Heart right ventricle (tissue), 16 donors: Measurements from ENCODE around the gene RTTN. TPM values are rescaled to one million over a fixed set of nuclear protein-coding genes. Genes with fewer than 3 reads are reported as not detected.

Source experiments
- ATAC-seq, 8 donors: fragments of 200-7000 bp; cut with Tn5 transposase; one replicate each; pipeline ENCODE4 v1.9.1; 2020; ENCODE audit warnings: mild to moderate bottlenecking in 8 of 8, moderate library complexity in 8 of 8, moderate number of reproducible peaks in 1 of 8
- DNase-seq, 2 donors: peaks; one replicate each; pipeline ENCODE4 v3.0.0-alpha.2; 2020
- H3K27ac ChIP-seq, 10 donors: fragments of 200-600 bp; sonication (generic) in 2 of 10; one replicate each; pipeline versions ENCODE4 v1.5.0 to v1.8.0; 2020 to 2022; ENCODE audit warnings: mild to moderate bottlenecking in 3 of 10
- H3K27me3 ChIP-seq, 7 donors: fragments of 200-600 bp; one replicate each; pipeline ENCODE4 v1.8.0; 2021 to 2022; ENCODE audit warnings: mild to moderate bottlenecking in 2 of 7
- H3K36me3 ChIP-seq, 9 donors: fragments of 200-600 bp; sonication (generic) in 1 of 9; one replicate each; pipeline versions ENCODE4 v1.5.0 to v1.8.0; 2020 to 2022; ENCODE audit warnings: mild to moderate bottlenecking in 2 of 9
- H3K4me1 ChIP-seq, 9 donors: fragments of 200-600 bp; sonication (generic) in 1 of 9; one replicate each; pipeline versions ENCODE4 v1.5.0 to v1.8.0; 2020 to 2022; ENCODE audit warnings: mild to moderate bottlenecking in 4 of 9
- H3K4me3 ChIP-seq, 10 donors: fragments of 200-600 bp; sonication (generic) in 2 of 10; one replicate each; pipeline versions ENCODE4 v1.5.0 to v1.8.0; 2020 to 2022; ENCODE audit warnings: mild to moderate bottlenecking in 7 of 10, moderate library complexity in 2 of 10
- H3K9me3 ChIP-seq, 11 donors: fragments of 200-600 bp in 10 of 11; sonication (generic) in 2 of 11; one replicate each; pipeline versions ENCODE4 v1.5.0 to v1.8.0; 2013 to 2022; ENCODE audit warnings: mild to moderate bottlenecking in 2 of 11, control low read depth in 1 of 11, moderate library complexity in 1 of 11
- CTCF ChIP-seq, 9 donors: fragments of 200-600 bp; sonication (generic) in 2 of 9; IDR thresholded peaks; one replicate each; pipeline versions ENCODE4 v1.5.0 to v1.8.0; 2021 to 2022; ENCODE audit warnings: antibody characterized with exemption in 9 of 9, mild to moderate bottlenecking in 5 of 9, moderate library complexity in 1 of 9
- WGBS, 2 donors: extraction: QIAGEN DNeasy Blood & Tissue Kit; methylation state at CpG; one replicate each; pipeline ENCODE4 v1.1.7; 2013; ENCODE audit warnings: inconsistent platforms in 1 of 2; 5-methylcytosine and 5-hydroxymethylcytosine counted together
- intact Hi-C, 10 donors: fragments of 100-400 bp; cut with DNase I; formaldehyde crosslinking; loops; one replicate each; pipeline versions ENCODE4 v1.11.1 to v1.14.2; 2022
- polyA plus RNA-seq, 2 donors: library from polyadenylated mRNA; stranded (reverse); fragments of 200-250 nt; gene quantifications; one replicate each; pipeline ENCODE4 v1.2.3, GENCODE V29; 2013
- total RNA-seq, 10 donors: library from RNA; stranded (reverse); fragmentation: NEBNext Ultra II Directional in 3 of 10; extraction: Animal tissue kit (Norgen Biotek cat#: 25700) in 3 of 10; gene quantifications; one replicate each; pipeline versions ENCODE4 v1.2.1 to v1.2.4, GENCODE V29; 2021 to 2023
- donor health status: Arrhythmogenic right ventricular cardiomyopathy.
- donor health status: ischemic (EF 13 %, LVEDD 7.1; RV severe dilation, severe dysfunction).
- donor health status: healthy with polysubstance abuse.
- donor health status: DM: no; HTN: yes; CAD: no.
- donor health status: DM: no; HTN: no; CAD: no.
- donor health status: ischemic (EF 25% LVEDD 6.9; RV normal size, moderate dysfunction).
- donor health status: ischemic (EF 25% LVEDD 5.7; RV mildly dilated, moderate dysfunction).
- donor health status: healthy.
- donor health status: DM: yes; HTN: yes; CAD: no.
- donor health status: Ischemic cardiomyopathy.
- donor health status: ischemic (EF 35%, LVEDD 5.7; RV mildly dilated, moderate dysfunction).
- donor health status: nonischemic (EF 11% LVEDD 7.7; RV severe dilation, severe dysfunction).
- donor health status: DM: yes; HTN: yes; CAD: no.
- donor health status: PGD.
- donor health status: ischemic (EF 29% LVEDD 5.4; RV normal size, mild dysfunction).
- donor health status: nonischemic (EF 23%, LVEDD 6.1; RV moderate dilation, normal function).

Gene RTTN
- total and polyA plus RNA-seq, 12 donors = 3.5 to 15.7 (median 9.4) TPM

GRCh38 chr18:70234667-70235459, 29.4 kb upstream of the RTTN start:
- ATAC-seq (peak; percentile 58 to 93 (median 82)), DNase-seq (peak in 1 of 2 donors; percentile 28)
- peaks cover 0 to 9% (median 0%) of the 10 kb centered on the region in 11 donors for H3K9me3 ChIP-seq
- H3K36me3 ChIP-seq = no peaks in the 10 kb centered on the region
- H3K27me3 ChIP-seq = no peaks in the 10 kb centered on the region
- intact Hi-C loops = no loop called here
- no peak overlapping the region for H3K4me3 ChIP-seq
- peak overlapping the region in 7 of 10 donors; percentile 15 to 67 (median 48) for H3K27ac ChIP-seq
- TF ChIP-seq CTCF (IDR thresholded peaks at IDR 0.05) = no peak
- peaks cover 0 to 14% (median 0%) of the 10 kb centered on the region in 9 donors for H3K4me1 ChIP-seq
- 39 to 41% methylated on average over 12 of the region's 12 CpGs for WGBS, 2 donors

- no peak for TF ChIP-seq CTCF (IDR thresholded peaks at IDR 0.05)
- intact Hi-C loops = no loop called here
- Histone ChIP-seq H3K9me3 (peaks cover 0 to 9% (median 0%) of the 10 kb centered on the region in 11 donors), H3K27me3 (no peaks in the 10 kb centered on the region), H3K36me3 (no peaks in the 10 kb centered on the region), H3K27ac (no peak overlapping the region), H3K4me1 (peaks cover 0 to 14% (median 0%) of the 10 kb centered on the region in 9 donors), H3K4me3 (no peak overlapping the region)
- ATAC-seq (peak in 1 of 8 donors; percentile 16), DNase-seq (no peak)
These were observed 28.5 kb upstream of the RTTN start for GRCh38 chr18:70233974-70234373.

GRCh38 chr18:70232261-70232660, 26.8 kb upstream of the RTTN start:
- Histone ChIP-seq H3K36me3 (no peaks in the 10 kb centered on the region), H3K4me1 (peaks cover 0 to 14% (median 0%) of the 10 kb centered on the region in 9 donors), H3K4me3 (no peak overlapping the region), H3K27ac (no peak overlapping the region), H3K27me3 (no peaks in the 10 kb centered on the region), H3K9me3 (peaks cover 0 to 18% (median 10%) of the 10 kb centered on the region in 11 donors)
- DNase-seq = no peak
- intact Hi-C loops = no loop called here
- no peak for ATAC-seq
- no peak for TF ChIP-seq CTCF (IDR thresholded peaks at IDR 0.05)
- 14 to 29% methylated on average over 1 of the region's 1 CpG for WGBS, 2 donors

- Histone ChIP-seq H3K9me3 (peaks cover 0 to 27% (median 15%) of the 10 kb centered on the region in 11 donors), H3K27me3 (no peaks in the 10 kb centered on the region), H3K36me3 (no peaks in the 10 kb centered on the region), H3K4me3 (no peak overlapping the region), H3K4me1 (peaks cover 0 to 5% (median 0%) of the 10 kb centered on the region in 9 donors), H3K27ac (no peak overlapping the region)
- 88 to 94% methylated on average over 5 of the region's 5 CpGs for WGBS, 2 donors
- intact Hi-C loops = no loop called here
- DNase-seq (no peak), ATAC-seq (no peak)
- TF ChIP-seq CTCF (IDR thresholded peaks at IDR 0.05) = no peak
These were observed 24.2 kb upstream of the RTTN start for GRCh38 chr18:70229639-70230038.
